ENCODE data around the gene GSTT2.
A peak's percentile ranks its signal among the peaks of the same experiment; 100 is the strongest.
"Not testable (repeated sequence)": the region's sequence is repeated elsewhere in the genome, so short reads cannot be mapped to it uniquely, and the experiment has no call there.

GSTT2 gene

DNA sequence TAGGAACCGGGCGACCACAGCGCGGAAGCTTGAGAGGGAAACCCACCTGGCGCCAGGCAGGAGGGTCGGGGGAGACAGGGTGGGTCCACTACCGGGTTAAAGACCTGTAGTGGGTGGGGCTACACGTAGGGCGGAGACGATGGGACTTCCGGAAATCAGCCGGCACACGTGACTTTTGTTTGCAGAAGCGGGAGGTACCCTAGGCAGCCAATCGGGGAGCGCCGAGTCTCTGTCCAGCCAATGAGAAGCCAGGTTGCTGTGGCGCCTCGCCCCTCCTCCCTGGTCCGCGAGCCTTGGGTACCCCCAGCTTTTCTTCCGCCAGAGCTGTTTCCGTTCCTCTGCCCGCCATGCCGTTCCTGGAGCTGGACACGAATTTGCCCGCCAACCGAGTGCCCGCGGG is 13.4 kb upstream of the GSTT2 start, which contains the start of gene DDTL:
Gene DDTL, plus strand, starts transcription at position 321 of the 400 bp plus-strand sequence. Its CDS starts 27 bp downstream, at position 348.
- DNase-seq, H3K27ac Mint-ChIP-seq, H3K4me3 Mint-ChIP-seq, H3K9me3 Mint-ChIP-seq, H3K27me3 Mint-ChIP-seq: not testable (repeated sequence)
- ATAC-seq, result peak; percentile 97
- peaks cover 28% of the 10 kb centered on the region for H3K4me1 Mint-ChIP-seq

DNA sequence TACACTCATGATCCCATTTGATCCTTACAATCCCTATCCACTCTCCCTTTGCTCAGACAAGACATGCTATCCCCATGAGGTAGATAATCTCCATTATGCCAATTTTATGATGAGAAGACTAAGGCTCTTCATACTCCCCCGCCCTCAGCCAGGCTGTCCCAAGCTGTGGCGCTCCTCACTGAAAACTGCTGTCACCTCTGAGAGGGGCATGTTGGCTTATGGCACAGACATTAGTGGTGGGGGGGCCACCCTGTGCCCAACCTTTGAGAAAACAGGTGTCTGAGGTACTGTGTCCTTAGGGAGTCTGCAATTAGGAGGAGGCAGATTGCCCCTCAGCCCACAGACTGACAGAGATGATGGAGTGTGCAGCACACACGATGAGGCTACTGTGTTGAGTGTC is 10.9 kb upstream of the GSTT2 start:
- no peak for DNase-seq
- Mint-ChIP-seq H3K9me3 (no peaks in the 10 kb centered on the region), H3K27me3 (no peaks in the 10 kb centered on the region), H3K4me3 (peak overlapping the region in 1 of 2 donors; percentile 8), H3K27ac (no peak overlapping the region), H3K4me1 (peaks cover 33% of the 10 kb centered on the region)
- ATAC-seq, result no peak

DNA sequence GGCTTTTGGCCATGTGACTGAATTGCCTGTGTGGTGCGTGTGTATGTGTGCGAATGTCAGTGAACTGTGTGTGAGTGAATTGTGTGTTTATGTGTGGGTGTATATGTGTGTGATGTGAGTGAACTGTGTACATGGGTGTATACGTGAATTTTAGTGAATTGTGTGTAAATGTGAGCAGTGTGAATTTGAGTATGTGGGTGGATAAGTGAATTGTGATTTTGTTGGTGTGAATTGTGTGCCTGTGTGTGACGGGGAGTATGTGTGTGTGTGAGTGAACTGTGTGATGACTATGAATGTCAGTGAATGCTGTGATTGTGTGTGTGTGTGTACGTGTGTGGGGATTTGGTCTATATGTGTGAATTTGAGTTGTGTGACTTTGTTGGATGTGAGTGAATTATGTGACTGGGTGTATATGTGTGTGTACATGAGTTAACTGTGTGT is 9.7 kb upstream of the GSTT2 start:
- no peak for DNase-seq
- Mint-ChIP-seq H3K9me3 (no peaks in the 10 kb centered on the region), H3K4me3 (peak overlapping the region; percentile 0 to 18), H3K27me3 (no peaks in the 10 kb centered on the region), H3K27ac (no peak overlapping the region), H3K4me1 (peaks cover 33% of the 10 kb centered on the region)
- no peak for ATAC-seq

DNA sequence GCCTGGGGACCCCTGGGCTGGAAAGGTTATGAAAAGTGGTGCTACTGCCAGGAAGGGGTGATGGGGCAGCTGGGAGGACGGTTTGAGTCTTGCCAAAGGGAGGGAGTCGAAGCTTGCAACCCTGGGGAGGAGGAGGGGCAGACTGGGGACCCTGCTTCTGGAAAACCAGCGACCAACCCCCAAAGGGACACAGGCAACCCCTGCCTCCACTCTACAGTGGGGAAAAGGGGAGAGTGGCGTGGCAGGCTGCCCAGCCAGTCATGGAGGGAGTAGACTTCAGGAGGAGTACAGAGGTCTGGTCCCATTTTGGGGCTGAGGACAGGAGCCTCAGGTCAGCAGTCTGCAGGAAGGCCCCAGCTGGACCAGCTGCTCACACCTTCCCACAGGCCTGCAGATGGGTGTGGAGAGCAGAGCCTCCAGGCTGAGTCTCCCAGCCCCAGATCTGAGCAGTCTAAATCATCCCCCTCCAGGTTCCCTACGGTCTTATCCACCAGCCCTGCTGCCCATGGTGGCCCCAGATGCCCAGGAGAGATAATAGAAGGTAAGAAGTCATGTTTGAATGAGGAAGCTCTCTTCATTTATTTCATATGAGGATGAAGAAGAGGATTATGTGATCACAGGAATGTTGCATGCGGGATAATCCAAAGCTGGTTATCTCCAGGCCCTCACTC is 9.0 kb upstream of the GSTT2 start:
- no peaks in the 10 kb centered on the region for H3K27me3 Mint-ChIP-seq
- no peak for DNase-seq
- peak overlapping the region in 1 of 2 donors; percentile 32 for H3K4me3 Mint-ChIP-seq

DNA sequence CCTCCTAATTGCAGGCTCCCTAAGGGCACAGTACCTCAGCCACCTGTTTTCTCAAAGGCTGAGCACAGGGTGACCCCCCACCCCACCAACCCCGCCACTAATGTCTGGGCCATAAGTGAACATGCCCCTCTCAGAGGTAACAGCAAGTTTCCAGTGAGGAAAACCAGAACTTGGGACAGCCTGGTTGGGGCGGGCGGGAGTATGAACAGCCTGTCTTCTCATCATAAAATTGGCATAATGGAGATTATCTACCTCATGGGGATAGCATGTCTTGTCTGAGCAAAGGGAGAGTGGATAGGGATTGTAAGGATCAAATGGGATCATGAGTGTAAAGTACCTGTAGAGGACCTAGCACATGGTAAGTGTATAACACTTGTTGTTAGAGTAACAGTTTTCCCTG is 8.0 kb upstream of the GSTT2 start:
- not testable (repeated sequence) for H3K27ac Mint-ChIP-seq, ATAC-seq, H3K27me3 Mint-ChIP-seq, H3K9me3 Mint-ChIP-seq, DNase-seq
- peak overlapping the region in 1 of 2 donors; percentile 13 for H3K4me3 Mint-ChIP-seq
- H3K4me1 Mint-ChIP-seq, result peaks cover 33% of the 10 kb centered on the region

More for the DNA sequence above, 9.0 kb upstream of the GSTT2 start:
- no peak overlapping the region for H3K27ac Mint-ChIP-seq
- ATAC-seq, result no peak
- H3K4me1 Mint-ChIP-seq, result peaks cover 33% of the 10 kb centered on the region
- H3K9me3 Mint-ChIP-seq, result no peaks in the 10 kb centered on the region

DNA sequence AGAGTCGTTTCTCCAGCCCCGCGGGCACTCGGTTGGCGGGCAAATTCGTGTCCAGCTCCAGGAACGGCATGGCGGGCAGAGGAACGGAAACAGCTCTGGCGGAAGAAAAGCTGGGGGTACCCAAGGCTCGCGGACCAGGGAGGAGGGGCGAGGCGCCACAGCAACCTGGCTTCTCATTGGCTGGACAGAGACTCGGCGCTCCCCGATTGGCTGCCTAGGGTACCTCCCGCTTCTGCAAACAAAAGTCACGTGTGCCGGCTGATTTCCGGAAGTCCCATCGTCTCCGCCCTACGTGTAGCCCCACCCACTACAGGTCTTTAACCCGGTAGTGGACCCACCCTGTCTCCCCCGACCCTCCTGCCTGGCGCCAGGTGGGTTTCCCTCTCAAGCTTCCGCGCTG is 5.6 kb upstream of the GSTT2 start, which contains the start of gene DDT:
Gene DDT, minus strand, starts transcription at position 97 of the 400 bp plus-strand sequence. Its CDS starts 27 bp downstream, at position 70.
- H3K27me3 Mint-ChIP-seq, H3K4me3 Mint-ChIP-seq, H3K27ac Mint-ChIP-seq, DNase-seq, H3K9me3 Mint-ChIP-seq: not testable (repeated sequence)
- peaks cover 27% of the 10 kb centered on the region for H3K4me1 Mint-ChIP-seq
- ATAC-seq, result peak; percentile 96

DNA sequence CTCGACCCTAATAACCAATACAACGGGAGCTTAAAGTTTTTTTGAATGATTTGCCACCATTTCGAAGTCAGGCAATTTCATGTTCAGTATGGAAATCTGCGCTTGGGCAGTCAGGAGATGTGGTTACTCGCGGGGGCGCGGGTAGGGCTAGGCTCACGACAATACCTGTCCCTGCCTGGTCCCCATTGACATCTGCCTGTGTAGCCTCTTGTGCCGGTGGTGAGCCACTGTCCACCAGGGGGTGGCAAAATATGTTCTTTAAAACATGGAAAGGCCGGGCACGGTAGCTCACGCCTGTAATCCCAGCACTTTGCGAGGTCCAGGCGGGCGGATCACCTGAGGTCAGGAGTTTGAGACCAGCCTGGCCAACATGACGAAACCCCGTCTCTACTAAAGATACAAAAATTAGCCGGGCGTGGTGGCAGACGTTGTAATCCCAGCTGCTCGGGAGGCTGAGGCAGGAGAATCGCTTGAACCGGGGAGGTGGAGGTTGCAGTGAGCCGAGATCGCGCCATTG is 5.0 kb upstream of the GSTT2 start:
- H3K4me3 Mint-ChIP-seq, H3K9me3 Mint-ChIP-seq, DNase-seq, H3K27me3 Mint-ChIP-seq, H3K27ac Mint-ChIP-seq: not testable (repeated sequence)
- peaks cover 22% of the 10 kb centered on the region for H3K4me1 Mint-ChIP-seq
- peak; percentile 73 for ATAC-seq

DNA sequence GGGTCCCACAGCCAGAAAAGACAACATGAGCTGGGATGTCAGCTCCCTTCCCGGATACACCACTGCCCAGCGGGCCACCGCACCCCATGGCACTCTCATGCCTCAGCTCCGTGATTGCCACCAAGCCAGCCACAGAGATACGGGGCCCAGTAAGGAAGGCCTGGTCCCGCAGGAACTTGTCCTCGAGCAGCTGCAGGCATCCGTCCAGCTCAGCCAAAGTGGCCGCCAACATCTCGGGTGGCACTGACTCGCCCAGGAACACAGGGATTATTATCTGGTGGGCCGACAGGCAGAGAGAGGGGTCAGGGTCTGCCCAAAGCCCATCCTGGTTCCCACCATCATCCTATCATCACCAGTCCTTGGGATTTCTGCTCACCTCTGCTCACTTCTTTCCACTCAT is 2.6 kb upstream of the GSTT2 start:
- ATAC-seq, H3K27me3 Mint-ChIP-seq, H3K9me3 Mint-ChIP-seq, H3K4me1 Mint-ChIP-seq, DNase-seq, H3K27ac Mint-ChIP-seq, H3K4me3 Mint-ChIP-seq: not testable (repeated sequence)

DNA sequence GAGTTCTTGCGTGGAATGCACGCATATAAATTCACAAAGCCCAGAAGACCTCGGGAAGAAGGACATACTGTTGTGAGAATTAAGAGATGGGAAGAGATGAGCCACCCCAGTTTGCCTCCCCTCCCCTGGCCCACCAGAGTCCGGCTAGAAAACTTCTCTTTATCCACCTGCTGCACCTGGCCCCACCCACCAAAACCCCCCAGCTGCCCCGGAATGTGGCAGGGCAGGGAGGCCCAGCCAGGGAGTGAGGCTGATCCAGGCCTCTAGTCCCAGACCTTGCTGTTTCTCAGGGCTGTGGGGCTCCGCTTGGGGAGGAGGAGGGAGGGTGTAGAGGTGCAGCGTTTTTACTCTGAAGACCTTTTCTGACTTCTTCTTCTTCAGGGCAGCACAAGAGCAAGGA is 633 bp downstream of the GSTT2 start:
- not testable (repeated sequence) for H3K27ac Mint-ChIP-seq, H3K27me3 Mint-ChIP-seq, H3K4me1 Mint-ChIP-seq, ATAC-seq, H3K9me3 Mint-ChIP-seq, DNase-seq, H3K4me3 Mint-ChIP-seq

DNA sequence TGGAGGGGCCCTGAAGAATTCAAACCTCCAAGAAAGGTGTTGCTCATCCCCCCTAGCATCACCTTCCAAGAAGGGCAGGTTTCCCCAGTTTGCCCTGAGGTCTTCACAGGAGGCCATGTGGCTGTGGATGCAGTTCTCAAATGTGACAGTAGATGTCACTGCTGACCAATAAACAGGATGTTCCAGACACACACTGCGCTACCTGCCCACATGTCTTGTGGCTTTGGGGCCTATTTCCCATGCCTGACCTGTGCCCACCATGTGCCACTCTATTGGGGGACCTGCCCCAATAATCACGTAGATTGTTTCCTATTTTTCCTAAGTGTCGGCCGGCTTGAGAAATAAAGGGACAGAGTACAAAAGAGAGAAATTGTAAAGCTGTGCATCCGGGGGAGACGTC is 4.5 kb downstream of the GSTT2 start:
- no peaks in the 10 kb centered on the region for H3K9me3 Mint-ChIP-seq
- DNase-seq (peak; percentile 42 to 52), ATAC-seq (peak; percentile 90)
- H3K27me3 Mint-ChIP-seq, result no peaks in the 10 kb centered on the region
- H3K4me3 Mint-ChIP-seq, result no peak overlapping the region
- H3K4me1 Mint-ChIP-seq, result peaks cover 11% of the 10 kb centered on the region
- H3K27ac Mint-ChIP-seq, result no peak overlapping the region

DNA sequence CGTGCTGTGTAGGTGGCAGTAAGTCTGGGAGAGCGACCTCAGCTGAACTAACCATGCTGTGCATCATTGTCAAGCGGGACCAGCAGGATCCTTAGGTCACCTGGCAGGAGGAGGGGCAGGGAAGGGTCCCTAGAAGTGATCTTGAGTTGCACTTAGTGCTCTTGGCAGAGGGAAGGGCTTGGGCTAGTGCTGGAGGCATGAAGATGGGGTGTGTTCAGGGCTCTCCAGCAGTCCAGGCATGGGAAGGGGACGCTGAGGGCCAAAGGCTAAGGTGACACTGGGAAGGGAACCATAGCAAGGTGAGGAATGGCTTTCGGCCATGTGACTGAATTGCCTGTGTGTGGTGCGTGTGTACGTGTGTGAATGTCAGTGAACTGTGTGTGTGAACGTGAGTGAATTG is 6.2 kb downstream of the GSTT2 start:
- peak overlapping the region in 1 of 2 donors; percentile 1 for H3K27ac Mint-ChIP-seq
- H3K9me3 Mint-ChIP-seq, DNase-seq, H3K4me3 Mint-ChIP-seq, ATAC-seq, H3K27me3 Mint-ChIP-seq: not testable (repeated sequence)
- peaks cover 11% of the 10 kb centered on the region for H3K4me1 Mint-ChIP-seq

DNA sequence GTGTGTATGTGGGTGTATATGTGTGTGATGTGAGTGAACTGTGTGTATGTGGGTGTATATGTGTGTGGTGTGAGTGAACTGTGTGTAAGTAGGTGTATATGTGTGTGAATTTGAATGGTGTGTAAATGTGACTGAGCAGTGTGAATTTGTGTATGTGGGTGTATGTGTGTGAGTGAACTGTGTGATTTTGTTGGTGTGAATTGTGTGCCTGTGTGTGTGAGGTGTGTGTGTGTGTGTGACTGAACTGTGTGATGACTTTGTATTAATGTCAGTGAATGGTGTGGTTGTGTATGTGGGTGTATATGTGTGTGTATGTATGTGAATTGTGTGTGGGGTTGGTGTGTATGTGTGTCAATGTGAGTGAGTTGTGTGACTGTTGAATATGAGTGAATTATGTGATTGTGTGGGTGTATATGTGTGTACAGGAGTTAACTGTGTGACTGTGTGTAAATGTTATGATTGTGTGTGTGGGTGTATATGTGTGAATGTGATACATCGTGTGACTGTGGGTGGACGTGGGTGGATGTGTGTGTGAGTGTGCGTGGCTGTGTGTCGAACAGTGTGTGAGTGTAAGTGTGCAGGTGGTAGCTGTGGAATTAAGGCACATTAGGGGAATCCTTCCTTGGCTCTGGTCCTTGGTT is 6.7 kb downstream of the GSTT2 start:
- DNase-seq, H3K9me3 Mint-ChIP-seq, H3K27ac Mint-ChIP-seq, ATAC-seq, H3K27me3 Mint-ChIP-seq, H3K4me3 Mint-ChIP-seq: not testable (repeated sequence)
- H3K4me1 Mint-ChIP-seq, result peaks cover 11% of the 10 kb centered on the region

DNA sequence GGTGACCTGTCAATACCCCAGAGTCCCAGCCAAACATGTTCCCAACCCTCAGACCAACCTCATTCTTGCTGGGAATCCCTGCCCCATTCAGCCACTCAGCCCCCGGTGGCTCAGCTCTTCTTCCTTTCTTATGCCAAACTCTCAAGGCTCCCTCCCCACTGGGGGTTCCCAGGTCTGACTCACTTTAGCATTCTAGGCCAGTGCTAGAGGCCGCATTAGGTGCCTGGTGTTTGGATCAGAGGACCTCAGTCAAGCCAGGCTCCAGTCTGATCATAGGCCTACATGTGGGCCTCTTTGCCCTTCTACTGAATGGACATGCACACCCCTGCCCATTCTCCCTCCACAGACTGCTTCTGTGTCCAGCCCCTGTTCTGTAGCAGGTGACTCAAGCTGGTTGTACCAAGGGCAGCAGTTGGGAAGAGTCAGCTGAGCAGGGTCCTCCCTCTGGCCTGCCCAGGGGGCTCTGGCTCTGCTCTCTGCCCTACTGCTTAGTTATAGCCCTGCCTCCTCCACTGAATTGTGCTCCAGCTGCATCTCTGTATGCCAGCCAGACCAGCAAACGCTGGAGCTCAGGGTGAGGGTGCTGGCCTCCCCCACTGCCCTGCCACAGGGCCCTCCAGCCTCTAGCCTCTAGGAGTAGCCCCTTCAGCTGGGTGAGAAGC is 9.8 kb downstream of the GSTT2 start:
- ATAC-seq, result peak; percentile 39
- not testable (repeated sequence) for H3K9me3 Mint-ChIP-seq, DNase-seq, H3K4me1 Mint-ChIP-seq, H3K4me3 Mint-ChIP-seq, H3K27me3 Mint-ChIP-seq
- H3K27ac Mint-ChIP-seq, result peak overlapping the region; percentile 80 to 92

DNA sequence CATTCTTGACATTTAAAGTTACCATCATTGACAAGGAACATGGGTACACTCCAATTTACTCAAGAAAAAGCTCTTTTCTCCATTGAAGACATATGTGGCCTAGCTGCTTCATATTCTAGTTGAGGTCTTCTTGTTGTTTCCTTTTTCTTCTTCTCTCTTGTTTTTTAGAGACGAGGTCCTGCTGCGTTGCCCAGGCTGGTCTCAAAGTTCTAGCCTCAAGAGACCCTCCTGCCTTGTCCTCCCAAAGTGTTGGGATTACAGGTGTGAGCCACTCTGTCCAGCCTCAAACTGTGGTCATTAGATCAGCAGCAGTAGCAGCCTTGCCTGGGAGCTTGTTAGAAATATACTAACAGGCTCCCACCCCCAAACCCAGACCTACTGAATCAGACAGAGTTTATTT is 13.1 kb downstream of the GSTT2 start:
- H3K4me1 Mint-ChIP-seq, ATAC-seq: not testable (repeated sequence)

DNA sequence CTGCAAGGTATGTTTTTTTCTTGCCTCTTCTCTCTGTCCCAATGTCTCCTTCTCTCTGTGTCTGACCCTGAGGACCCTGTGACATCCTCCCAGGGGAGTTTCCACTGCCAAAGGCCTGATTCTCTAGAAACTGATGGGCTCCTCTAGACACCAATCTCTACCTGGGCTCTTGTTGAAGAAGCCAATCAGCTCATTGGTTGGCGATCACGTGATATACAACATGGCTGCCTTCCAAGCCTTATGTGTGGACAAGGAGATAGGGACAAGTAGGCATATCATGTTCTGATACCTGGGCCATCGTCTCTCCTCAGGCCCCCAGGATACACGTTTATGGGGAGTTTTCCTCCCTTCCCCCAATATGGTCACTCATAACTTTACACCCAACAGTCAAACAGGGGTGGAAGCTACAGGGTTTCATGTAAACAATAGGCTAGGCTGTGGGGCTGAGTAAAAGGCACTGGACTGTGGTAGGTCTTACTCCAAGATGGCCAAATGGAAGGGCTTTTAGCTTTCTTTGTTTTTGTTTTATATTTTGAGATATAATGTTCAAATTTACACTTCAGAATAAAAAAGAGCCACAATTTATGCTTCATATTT is 13.7 kb downstream of the GSTT2 start:
- not testable (repeated sequence) for H3K4me1 Mint-ChIP-seq, ATAC-seq, H3K27me3 Mint-ChIP-seq, DNase-seq, H3K4me3 Mint-ChIP-seq, H3K9me3 Mint-ChIP-seq
- H3K27ac Mint-ChIP-seq, result peak overlapping the region in 1 of 2 donors; percentile 64

More for the DNA sequence above, 13.1 kb downstream of the GSTT2 start:
- H3K4me3 Mint-ChIP-seq, DNase-seq, H3K27ac Mint-ChIP-seq, H3K9me3 Mint-ChIP-seq, H3K27me3 Mint-ChIP-seq: not testable (repeated sequence)

Measured in stimulated activated naive CD8-positive, alpha-beta T cell treated with anti-CD3 and anti-CD28 coated beads, Interleukin-15, amount 100 ng/mL, for 72 hours (primary cell).